Lung (tissue), 12 donors: ENCODE data around the gene HIP1R. TPM values are rescaled to one million over a fixed set of nuclear protein-coding genes. Genes with fewer than 3 reads are reported as not detected.

Experiments used
- ATAC-seq: fragments of 200-7000 bp; cut with Tn5 transposase; one replicate; pipeline ENCODE4 v1.9.1; 2020; ENCODE audit warnings: moderate number of reproducible peaks; ENCODE audit not compliant: insufficient read depth, low FRiP score
- DNase-seq, 3 donors: peaks; one replicate each; pipeline ENCODE4 v3.0.0-alpha.2; 2013 to 2017
- H3K27ac ChIP-seq, 2 donors: one replicate each; pipeline ENCODE4 v1.5.1; 2013; ENCODE audit warnings: mild to moderate bottlenecking in 2 of 2, moderate library complexity in 2 of 2, control low read depth in 1 of 2, inconsistent platforms in 1 of 2, low read depth in 1 of 2, low read length in 1 of 2
- H3K27me3 ChIP-seq, 3 donors: one replicate each; pipeline ENCODE4 v1.5.1; 2013; ENCODE audit warnings: low read length in 2 of 3; ENCODE audit not compliant: control insufficient read depth in 3 of 3, insufficient read depth in 3 of 3
- H3K36me3 ChIP-seq, 4 donors: one replicate each; pipeline ENCODE4 v1.5.1; 2013; ENCODE audit warnings: low read length in 4 of 4, mild to moderate bottlenecking in 1 of 4, moderate library complexity in 1 of 4; ENCODE audit not compliant: control insufficient read depth in 4 of 4, insufficient read depth in 4 of 4
- H3K4me1 ChIP-seq, 5 donors: one replicate each; pipeline ENCODE4 v1.5.1; 2013; ENCODE audit warnings: low read length in 5 of 5, mild to moderate bottlenecking in 2 of 5, moderate library complexity in 1 of 5; ENCODE audit not compliant: control insufficient read depth in 5 of 5, insufficient read depth in 5 of 5
- H3K4me3 ChIP-seq: one replicate; pipeline ENCODE4 v1.5.1; 2013; ENCODE audit warnings: mild to moderate bottlenecking, control low read depth, moderate library complexity
- H3K9ac ChIP-seq, 2 donors: one replicate each; pipeline ENCODE4 v1.5.1; 2013; ENCODE audit warnings: low read length in 2 of 2, control low read depth in 1 of 2; ENCODE audit not compliant: insufficient read depth in 1 of 2
- H3K9me3 ChIP-seq, 4 donors: one replicate each; pipeline ENCODE4 v1.5.1; 2013; ENCODE audit warnings: low read length in 3 of 4, mild to moderate bottlenecking in 1 of 4, moderate library complexity in 1 of 4; ENCODE audit not compliant: control insufficient read depth in 4 of 4, insufficient read depth in 3 of 4
- WGBS, 2 donors: extraction: QIAGEN DNeasy Blood & Tissue Kit; methylation state at CpG; one replicate each; pipeline ENCODE4 v1.1.7; 2013; 5-methylcytosine and 5-hydroxymethylcytosine counted together
- polyA plus RNA-seq, 2 donors: library from polyadenylated mRNA; stranded (reverse); fragments of 200-250 nt; gene quantifications; one replicate each; pipeline ENCODE4 v1.2.1, GENCODE V29; 2013
- total RNA-seq, 2 donors: library from RNA; depleted of rRNA in 1 of 2; stranded (reverse); fragments of >200 nt in 1 of 2; gene quantifications; one replicate each; pipeline ENCODE4 v1.2.1, GENCODE V29; 2014 to 2021
- TF ChIP-seq, protein P1 (sequence below): IDR thresholded peaks from 2 replicates; pipeline ENCODE4 v1.5.1; 2012; ENCODE audit warnings: mild to moderate bottlenecking; ENCODE audit errors: control extremely low read depth, extremely low read depth
- donor health status: control.
- donor health status: control.
- donor health status: Bipolar disorder and iron deficiency.
- donor health status: healthy.
- donor health status: DM: yes; HTN: yes; CAD: no.

Gene HIP1R
- total and polyA plus RNA-seq, 4 donors = 33.8 to 56.3 (median 35.4) TPM

DNA sequence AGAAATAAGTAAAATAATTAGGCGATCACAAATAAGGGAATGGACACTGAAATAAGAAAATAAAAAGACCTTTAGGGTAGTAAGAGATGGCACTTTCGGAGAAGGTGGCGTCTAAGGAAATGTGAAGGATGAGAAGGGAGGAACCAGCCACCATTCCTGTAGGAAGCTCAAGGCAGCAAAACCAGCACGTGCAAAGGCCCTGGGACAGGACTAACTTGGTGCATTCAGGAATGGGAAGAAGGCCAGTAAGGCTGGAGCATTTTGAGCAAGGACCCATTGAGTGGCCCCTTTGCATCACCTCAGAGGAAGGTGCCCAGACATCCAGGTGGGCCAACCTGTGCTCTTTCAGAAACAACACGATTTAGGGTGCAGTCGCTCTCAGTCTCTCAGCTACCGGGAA, 61.4 kb downstream of the HIP1R start:
- WGBS, 2 donors = 92 to 96% methylated on average over 7 of the region's 7 CpGs

DNA sequence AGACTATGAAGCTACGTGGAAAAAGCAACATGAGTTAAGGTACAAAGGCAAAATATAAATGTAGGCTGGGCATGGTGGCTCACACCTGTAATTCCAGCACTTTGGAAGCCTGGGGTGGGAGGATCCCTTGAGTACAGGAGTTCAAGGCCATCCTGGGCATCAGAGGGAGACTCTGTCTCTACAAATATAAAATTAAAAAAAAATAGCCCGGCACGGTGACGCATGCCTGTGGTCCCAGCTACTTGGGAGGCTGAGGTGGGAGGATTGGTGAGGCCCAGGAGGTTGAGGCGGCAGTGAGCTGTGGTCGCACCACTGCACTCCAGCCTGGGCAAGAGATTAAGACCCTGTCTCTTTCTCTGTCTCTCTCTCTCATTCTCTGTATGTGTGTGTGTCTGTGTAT, 64.6 kb downstream of the HIP1R start:
- TF ChIP-seq, protein P1, sequence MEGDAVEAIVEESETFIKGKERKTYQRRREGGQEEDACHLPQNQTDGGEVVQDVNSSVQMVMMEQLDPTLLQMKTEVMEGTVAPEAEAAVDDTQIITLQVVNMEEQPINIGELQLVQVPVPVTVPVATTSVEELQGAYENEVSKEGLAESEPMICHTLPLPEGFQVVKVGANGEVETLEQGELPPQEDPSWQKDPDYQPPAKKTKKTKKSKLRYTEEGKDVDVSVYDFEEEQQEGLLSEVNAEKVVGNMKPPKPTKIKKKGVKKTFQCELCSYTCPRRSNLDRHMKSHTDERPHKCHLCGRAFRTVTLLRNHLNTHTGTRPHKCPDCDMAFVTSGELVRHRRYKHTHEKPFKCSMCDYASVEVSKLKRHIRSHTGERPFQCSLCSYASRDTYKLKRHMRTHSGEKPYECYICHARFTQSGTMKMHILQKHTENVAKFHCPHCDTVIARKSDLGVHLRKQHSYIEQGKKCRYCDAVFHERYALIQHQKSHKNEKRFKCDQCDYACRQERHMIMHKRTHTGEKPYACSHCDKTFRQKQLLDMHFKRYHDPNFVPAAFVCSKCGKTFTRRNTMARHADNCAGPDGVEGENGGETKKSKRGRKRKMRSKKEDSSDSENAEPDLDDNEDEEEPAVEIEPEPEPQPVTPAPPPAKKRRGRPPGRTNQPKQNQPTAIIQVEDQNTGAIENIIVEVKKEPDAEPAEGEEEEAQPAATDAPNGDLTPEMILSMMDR = no peak
- WGBS, 2 donors = 96 to 98% methylated on average over 6 of the region's 6 CpGs
- no peak for ATAC-seq
- H3K4me1 ChIP-seq = peaks cover 0 to 5% (median 0%) of the 10 kb centered on the region in 5 donors
- no peak overlapping the region for H3K4me3 ChIP-seq
- H3K36me3 ChIP-seq = no peaks in the 10 kb centered on the region
- H3K9ac ChIP-seq = no peak overlapping the region
- H3K27ac ChIP-seq = no peak overlapping the region
- no peak for DNase-seq
- H3K27me3 ChIP-seq = no peaks in the 10 kb centered on the region
- H3K9me3 ChIP-seq = no peaks in the 10 kb centered on the region

More for the DNA sequence above, 61.4 kb downstream of the HIP1R start:
- Histone ChIP-seq H3K9ac (no peak overlapping the region), H3K9me3 (no peaks in the 10 kb centered on the region), H3K4me3 (no peak overlapping the region), H3K36me3 (no peaks in the 10 kb centered on the region), H3K27ac (no peak overlapping the region), H3K4me1 (peaks cover 5 to 29% (median 18%) of the 10 kb centered on the region in 5 donors), H3K27me3 (no peaks in the 10 kb centered on the region)
- ATAC-seq (no peak), DNase-seq (no peak)
- TF ChIP-seq, protein P1 = no peak

DNA sequence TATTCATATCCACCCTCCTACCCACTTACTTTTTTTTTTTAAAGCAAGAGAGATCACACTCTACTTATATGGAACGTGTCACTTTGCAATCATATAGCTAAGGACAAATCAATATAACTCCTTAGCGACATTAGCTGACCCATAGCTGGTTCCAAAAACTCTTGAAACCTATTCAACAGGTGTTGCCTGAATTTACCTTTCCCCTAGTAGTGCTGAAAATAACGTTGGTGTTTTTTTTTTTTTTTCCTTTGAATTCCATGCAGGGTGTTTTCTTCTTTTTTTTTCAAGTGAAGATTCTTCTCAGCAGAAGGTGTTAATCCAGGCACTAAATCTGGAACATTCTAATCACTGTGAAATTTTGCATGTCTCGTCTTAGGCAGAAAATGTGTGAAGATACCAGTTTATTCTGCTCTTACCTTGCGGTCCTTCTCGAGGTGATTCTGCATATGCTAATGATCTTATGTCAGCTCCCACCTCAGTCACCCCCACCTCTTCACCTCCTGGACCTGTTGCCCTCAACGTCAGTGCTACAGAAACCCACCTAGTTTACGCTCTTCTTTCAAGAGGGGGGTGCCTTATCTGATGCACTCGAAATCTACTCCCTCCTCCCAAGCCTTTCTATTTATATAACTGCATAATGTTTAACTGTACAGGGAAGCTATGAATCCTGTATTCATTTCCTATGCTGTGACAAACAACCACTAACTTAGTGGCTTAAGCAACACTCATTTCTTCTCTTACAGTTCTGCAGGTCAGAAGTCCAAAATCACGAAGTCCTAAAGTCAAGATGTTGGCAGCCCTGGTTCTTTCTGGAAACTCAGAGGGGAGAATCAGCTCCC, 67.8 kb downstream of the HIP1R start:
- no peak overlapping the region for H3K9ac ChIP-seq
- no peak overlapping the region for H3K4me3 ChIP-seq
- TF ChIP-seq, protein P1 = no peak
- H3K27ac ChIP-seq = no peak overlapping the region
- DNase-seq (no peak), ATAC-seq (no peak)
- no peaks in the 10 kb centered on the region for H3K9me3 ChIP-seq
- no peaks in the 10 kb centered on the region for H3K36me3 ChIP-seq
- H3K27me3 ChIP-seq = no peaks in the 10 kb centered on the region
- WGBS, 2 donors = 27 to 35% methylated on average over 10 of the region's 10 CpGs
- H3K4me1 ChIP-seq = peaks cover 0 to 5% (median 0%) of the 10 kb centered on the region in 5 donors
